ENCODE results near the gene SEBOX. TPM values are rescaled to one million over a fixed set of nuclear protein-coding genes. Genes with fewer than 3 reads are reported as not detected.
"Not testable (repeated sequence)": the region's sequence is repeated elsewhere in the genome, so short reads cannot be mapped to it uniquely, and the experiment has no call there.

SEBOX gene
- total and polyA plus RNA-seq, 11 donors, result not detected

GRCh38 chr17:28341516-28341915, 23.5 kb downstream of the SEBOX start:
- DNase-seq (no peak), ATAC-seq (no peak)
- no peak overlapping the region for H3K27ac ChIP-seq
- H3K4me3 ChIP-seq, result no peak overlapping the region
- 84 to 93% (median 91%) methylated on average over 10 to 11 of the region's 11 CpGs for WGBS, 4 donors
- H3K27me3 ChIP-seq, result no peaks in the 10 kb centered on the region
- peaks cover 0 to 70% (median 49%) of the 10 kb centered on the region in 12 donors for H3K4me1 ChIP-seq
- intact Hi-C loops (cut with DNase I), result no loop called here
- no peak for TF ChIP-seq POLR2A (IDR thresholded peaks at IDR 0.05)
- no peak for TF ChIP-seq CTCF (IDR thresholded peaks at IDR 0.05)
- H3K9me3 ChIP-seq, result no peaks in the 10 kb centered on the region
- peaks cover 4 to 74% (median 72%) of the 10 kb centered on the region in 9 donors for H3K36me3 ChIP-seq

GRCh38 chr17:28340374-28340773, 24.6 kb downstream of the SEBOX start:
- Histone ChIP-seq H3K4me3 (no peak overlapping the region), H3K9me3 (no peaks in the 10 kb centered on the region), H3K4me1 (peaks cover 0 to 61% (median 41%) of the 10 kb centered on the region in 12 donors), H3K27me3 (no peaks in the 10 kb centered on the region), H3K27ac (peak overlapping the region in 1 of 12 donors; percentile 99), H3K36me3 (peaks cover 4 to 63% (median 61%) of the 10 kb centered on the region in 9 donors)
- intact Hi-C loops (cut with DNase I), result no loop called here
- DNase-seq (no peak), ATAC-seq (no peak)
- TF ChIP-seq POLR2A (IDR thresholded peaks at IDR 0.05), result no peak
- 87 to 97% (median 88%) methylated on average over 6 of the region's 6 CpGs for WGBS, 4 donors

- no peaks in the 10 kb centered on the region for H3K27me3 ChIP-seq
- DNase-seq (no peak), ATAC-seq (no peak)
- H3K9me3 ChIP-seq, result no peaks in the 10 kb centered on the region
- H3K4me1 ChIP-seq, result peaks cover 0 to 57% (median 41%) of the 10 kb centered on the region in 12 donors
- no peak for TF ChIP-seq POLR2A (IDR thresholded peaks at IDR 0.05)
- TF ChIP-seq CTCF (IDR thresholded peaks at IDR 0.05), result no peak
- H3K36me3 ChIP-seq, result peaks cover 4 to 54% (median 51%) of the 10 kb centered on the region in 9 donors
- intact Hi-C loops (cut with DNase I), result loop anchor here in 3 of 10 donors (5.0 to 10.0 kb wide), 3 partner anchors 605 to 615 kb away; partner anchors contain the start of gene PHF12 (in 2 of the 3)
- whole genome bisulfite sequencing, 4 donors, result 82 to 92% (median 91%) methylated on average over 15 of the region's 15 CpGs
- peak overlapping the region in 1 of 12 donors; percentile 15 for H3K4me3 ChIP-seq
- H3K27ac ChIP-seq, result peak overlapping the region in 11 of 12 donors; percentile 15 to 100 (median 98)
Measured at GRCh38 chr17:28339431-28339830, 25.6 kb downstream of the SEBOX start.

GRCh38 chr17:28338769-28339212, 26.2 kb downstream of the SEBOX start:
- Histone ChIP-seq H3K27ac (peak overlapping the region in 11 of 12 donors; percentile 93 to 100 (median 98)), H3K4me3 (peak overlapping the region in 7 of 12 donors; percentile 15 to 93 (median 25)), H3K4me1 (peaks cover 0 to 62% (median 48%) of the 10 kb centered on the region in 12 donors), H3K36me3 (peaks cover 1 to 47% (median 45%) of the 10 kb centered on the region in 9 donors)
- intact Hi-C loops (cut with DNase I), result loop anchor here in 3 of 10 donors (5.0 to 10.0 kb wide), 3 partner anchors 606 to 616 kb away; partner anchors contain the start of gene PHF12 (in 2 of the 3)
- DNase-seq, ATAC-seq, H3K9me3 ChIP-seq, H3K27me3 ChIP-seq: not testable (repeated sequence)
- WGBS, 4 donors, result 69 to 79% (median 75%) methylated on average over 7 to 8 of the region's 8 CpGs

GRCh38 chr17:28338056-28338768, 26.8 kb downstream of the SEBOX start:
- no peaks in the 10 kb centered on the region for H3K9me3 ChIP-seq
- DNase-seq (peak in 3 of 5 donors; percentile 50 to 75 (median 65)), ATAC-seq (peak in 1 of 4 donors; percentile 12)
- peak overlapping the region in 10 of 12 donors; percentile 2 to 97 (median 31) for H3K4me3 ChIP-seq
- intact Hi-C loops (cut with DNase I), result loop anchor here in 3 of 10 donors (5.0 to 10.0 kb wide), 3 partner anchors 607 to 617 kb away; partner anchors contain the start of gene PHF12 (in 2 of the 3)
- TF ChIP-seq CTCF (IDR thresholded peaks at IDR 0.05), result peak in 2 of 12 donors; percentile 7 to 19
- peak in 1 of 2 donors; percentile 31 for TF ChIP-seq POLR2A (IDR thresholded peaks at IDR 0.05)
- WGBS, 4 donors, result 28 to 38% (median 33%) methylated on average over 5 of the region's 5 CpGs
- H3K4me1 ChIP-seq, result peaks cover 0 to 62% (median 54%) of the 10 kb centered on the region in 12 donors
- H3K36me3 ChIP-seq, result peaks cover 0 to 41% (median 39%) of the 10 kb centered on the region in 9 donors
- H3K27me3 ChIP-seq, result no peaks in the 10 kb centered on the region
- peak overlapping the region; percentile 62 to 100 (median 98) for H3K27ac ChIP-seq

All from heart left ventricle (tissue), 16 donors.